GM19043 (cell line): ENCODE results near the gene OPN1MW2.
"Not testable (repeated sequence)": the region's sequence is repeated elsewhere in the genome, so short reads cannot be mapped to it uniquely, and the experiment has no call there.

Experiments
- ATAC-seq: cut with Tn5 transposase; IDR thresholded peaks from one replicate; pipeline ENCODE4 v1.9.1; 2021; ENCODE audit warnings: low read depth; ENCODE audit not compliant: unreplicated experiment

OPN1MW2 gene

GRCh38 chrX:154219456-154219855, at the start of gene OPN1MW2:
TSS of gene OPN1MW2 (plus strand) at chrX:154219756. CDS start at chrX:154219816, 60 bp downstream.
- not testable (repeated sequence) for ATAC-seq

- ATAC-seq: peak; percentile 77
Measured at GRCh38 chrX:154172535-154172943, 47.0 kb upstream of the OPN1MW2 start.

GRCh38 chrX:154174356-154174755, 45.2 kb upstream of the OPN1MW2 start:
- not testable (repeated sequence) for ATAC-seq

GRCh38 chrX:154182296-154182695, 37.3 kb upstream of the OPN1MW2 start, which contains the start of gene OPN1MW:
TSS of gene OPN1MW (plus strand) at chrX:154182596. CDS start at chrX:154182678, 82 bp downstream.
- ATAC-seq: not testable (repeated sequence)

GRCh38 chrX:154183794-154184193, 35.8 kb upstream of the OPN1MW2 start:
- ATAC-seq: not testable (repeated sequence)

- not testable (repeated sequence) for ATAC-seq
Measured at GRCh38 chrX:154192846-154193245, 26.7 kb upstream of the OPN1MW2 start.

- ATAC-seq: not testable (repeated sequence)
Measured at GRCh38 chrX:154194316-154194715, 25.2 kb upstream of the OPN1MW2 start.

GRCh38 chrX:154196466-154196865, 23.1 kb upstream of the OPN1MW2 start:
- ATAC-seq: not testable (repeated sequence)

- peak; percentile 93 for ATAC-seq
Measured at GRCh38 chrX:154209670-154210418, 9.7 kb upstream of the OPN1MW2 start.

GRCh38 chrX:154211057-154211456, 8.5 kb upstream of the OPN1MW2 start:
- ATAC-seq: not testable (repeated sequence)

- not testable (repeated sequence) for ATAC-seq
Measured at GRCh38 chrX:154211499-154211898, 8.1 kb upstream of the OPN1MW2 start.

GRCh38 chrX:154225292-154225691, 5.7 kb downstream of the OPN1MW2 start:
- ATAC-seq: not testable (repeated sequence)

- not testable (repeated sequence) for ATAC-seq
Measured at GRCh38 chrX:154226706-154227105, 7.2 kb downstream of the OPN1MW2 start.

GRCh38 chrX:154231443-154231842, 11.9 kb downstream of the OPN1MW2 start:
- ATAC-seq: not testable (repeated sequence)

GRCh38 chrX:154233620-154234019, 14.1 kb downstream of the OPN1MW2 start:
- ATAC-seq: not testable (repeated sequence)

GRCh38 chrX:154238939-154239559, 19.5 kb downstream of the OPN1MW2 start:
- not testable (repeated sequence) for ATAC-seq

- not testable (repeated sequence) for ATAC-seq
Measured at GRCh38 chrX:154239982-154240503, 20.5 kb downstream of the OPN1MW2 start.

GRCh38 chrX:154247377-154248045, 28.0 kb downstream of the OPN1MW2 start:
- ATAC-seq: not testable (repeated sequence)

- ATAC-seq: not testable (repeated sequence)
Measured at GRCh38 chrX:154248076-154248475, 28.5 kb downstream of the OPN1MW2 start.

- ATAC-seq: not testable (repeated sequence)
Measured at GRCh38 chrX:154257282-154257681, 37.7 kb downstream of the OPN1MW2 start, which contains the start of gene OPN1MW3. TSS of gene OPN1MW3 (plus strand) at chrX:154257582. CDS start at chrX:154257620, 38 bp downstream.

- not testable (repeated sequence) for ATAC-seq
Measured at GRCh38 chrX:154258711-154259110, 39.2 kb downstream of the OPN1MW2 start.
